HuH-7.5 (cell line): ENCODE measurements around the gene PLD1.

Source experiments
- DNase-seq: peaks from one replicate; pipeline ENCODE4 v3.0.0; 2011; ENCODE audit warnings: low spot score

The PLD1 gene

GRCh38 chr3:171792531-171792930, 17.8 kb downstream of the PLD1 start:
- DNase-seq: no peak

- no peak for DNase-seq
These were observed 18.6 kb downstream of the PLD1 start for GRCh38 chr3:171791692-171792076.

GRCh38 chr3:171790898-171791691, 19.2 kb downstream of the PLD1 start:
- no peak for DNase-seq

- DNase-seq: no peak
These were observed 19.7 kb downstream of the PLD1 start for GRCh38 chr3:171790574-171790897.

GRCh38 chr3:171789759-171790505, 20.4 kb downstream of the PLD1 start:
- no peak for DNase-seq

- DNase-seq: no peak
These were observed 21.5 kb downstream of the PLD1 start for GRCh38 chr3:171788546-171789351.

- no peak for DNase-seq
These were observed 23.3 kb downstream of the PLD1 start for GRCh38 chr3:171786997-171787396.

GRCh38 chr3:171784937-171785336, 25.3 kb downstream of the PLD1 start:
- no peak for DNase-seq

- no peak for DNase-seq
These were observed 25.9 kb downstream of the PLD1 start for GRCh38 chr3:171784387-171784786.

GRCh38 chr3:171783626-171784025, 26.7 kb downstream of the PLD1 start:
- DNase-seq: no peak

- DNase-seq: no peak
These were observed 27.2 kb downstream of the PLD1 start for GRCh38 chr3:171783086-171783485.

- DNase-seq: no peak
These were observed 27.7 kb downstream of the PLD1 start for GRCh38 chr3:171782617-171783016.

- no peak for DNase-seq
These were observed 28.6 kb downstream of the PLD1 start for GRCh38 chr3:171781711-171782127.

GRCh38 chr3:171778493-171778892, 31.8 kb downstream of the PLD1 start:
- DNase-seq: no peak

GRCh38 chr3:171777596-171777995, 32.7 kb downstream of the PLD1 start:
- DNase-seq: no peak

GRCh38 chr3:171776839-171777583, 33.3 kb downstream of the PLD1 start:
- no peak for DNase-seq

GRCh38 chr3:171776411-171776810, 33.9 kb downstream of the PLD1 start:
- no peak for DNase-seq

GRCh38 chr3:171775943-171776342, 34.3 kb downstream of the PLD1 start:
- no peak for DNase-seq

GRCh38 chr3:171774521-171774920, 35.8 kb downstream of the PLD1 start:
- no peak for DNase-seq

GRCh38 chr3:171772427-171773056, 37.7 kb downstream of the PLD1 start:
- peak; percentile 44 for DNase-seq
